Liver (tissue), 9 donors: Measurements from ENCODE around the gene KSR1. TPM values are rescaled to one million over a fixed set of nuclear protein-coding genes. Genes with fewer than 3 reads are reported as not detected.

Experiments
- DNase-seq: peaks from one replicate; pipeline ENCODE4 v3.0.0-alpha.2; 2017; ENCODE audit warnings: low spot score
- H3K27ac ChIP-seq, 2 donors: one replicate each; pipeline ENCODE4 v1.7.0; 2013; ENCODE audit warnings: inconsistent platforms in 2 of 2, low read length in 2 of 2, control low read depth in 1 of 2, low read depth in 1 of 2, mild to moderate bottlenecking in 1 of 2
- H3K27me3 ChIP-seq, 4 donors: one replicate each; pipeline versions ENCODE4 v1.6.1 to v1.7.0; 2013; ENCODE audit warnings: low read length in 3 of 4, inconsistent platforms in 1 of 4, mild to moderate bottlenecking in 1 of 4, moderate library complexity in 1 of 4; ENCODE audit not compliant: control insufficient read depth in 4 of 4, insufficient read depth in 4 of 4
- H3K36me3 ChIP-seq, 4 donors: one replicate each; pipeline versions ENCODE4 v1.6.1 to v1.7.0; 2013; ENCODE audit warnings: low read length in 3 of 4, mild to moderate bottlenecking in 3 of 4, low read depth in 1 of 4, moderate library complexity in 1 of 4; ENCODE audit not compliant: control insufficient read depth in 4 of 4, insufficient read depth in 3 of 4
- H3K4me1 ChIP-seq, 4 donors: one replicate each; pipeline versions ENCODE4 v1.6.1 to v1.7.0; 2013; ENCODE audit warnings: low read length in 3 of 4, mild to moderate bottlenecking in 3 of 4, moderate library complexity in 1 of 4; ENCODE audit not compliant: control insufficient read depth in 4 of 4, insufficient read depth in 4 of 4
- H3K4me3 ChIP-seq, 3 donors: one replicate each; pipeline versions ENCODE4 v1.6.1 to v1.7.0; 2013; ENCODE audit warnings: low read length in 3 of 3, control low read depth in 1 of 3, low read depth in 1 of 3, mild to moderate bottlenecking in 1 of 3
- H3K9ac ChIP-seq, 2 donors: one replicate each; pipeline ENCODE4 v1.7.0; 2013; ENCODE audit warnings: low read length in 2 of 2, mild to moderate bottlenecking in 2 of 2, moderate library complexity in 2 of 2, control low read depth in 1 of 2, low read depth in 1 of 2
- H3K9me3 ChIP-seq, 4 donors: one replicate each; pipeline versions ENCODE4 v1.6.1 to v1.7.0; 2013; ENCODE audit warnings: low read length in 3 of 4; ENCODE audit not compliant: control insufficient read depth in 4 of 4
- ATF3 ChIP-seq: IDR thresholded peaks from 2 replicates; pipeline ENCODE4 v1.6.1; 2016; ENCODE audit warnings: antibody characterized with exemption
- CTCF ChIP-seq: fragments of 150-350 bp; IDR thresholded peaks from 2 replicates; pipeline ENCODE4 v1.5.1; 2017; ENCODE audit warnings: improper control_type of control experiment, low read depth, low read length; ENCODE audit not compliant: missing input control
- EGR1 ChIP-seq, 2 donors: IDR thresholded peaks; 2 replicates each; pipeline ENCODE4 v1.6.1; 2016 to 2018; ENCODE audit warnings: antibody characterized with exemption in 2 of 2, low read depth in 2 of 2
- FOXA1 ChIP-seq: IDR thresholded peaks from 2 replicates; pipeline ENCODE4 v1.6.1; 2016; ENCODE audit warnings: antibody characterized with exemption
- FOXA2 ChIP-seq: IDR thresholded peaks from 2 replicates; pipeline ENCODE4 v1.6.1; 2016; ENCODE audit warnings: antibody characterized with exemption
- GABPA ChIP-seq, 2 donors: IDR thresholded peaks in 1 of 2; conservative IDR thresholded peaks in 1 of 2; 2 replicates each; pipeline ENCODE4 v1.6.1; 2016; ENCODE audit warnings: antibody characterized with exemption in 2 of 2, mild to moderate bottlenecking in 1 of 2, moderate library complexity in 1 of 2
- HNF4A ChIP-seq, 2 donors: conservative IDR thresholded peaks; 2 replicates each; pipeline ENCODE4 v1.6.1; 2016; ENCODE audit warnings: antibody characterized with exemption in 2 of 2, mild to moderate bottlenecking in 2 of 2
- HNF4G ChIP-seq: IDR thresholded peaks from 2 replicates; pipeline ENCODE4 v1.6.1; 2016; ENCODE audit warnings: antibody characterized with exemption
- JUND ChIP-seq, 2 donors: IDR thresholded peaks; 2 replicates each; pipeline ENCODE4 v1.6.1; 2016; ENCODE audit warnings: antibody characterized with exemption in 2 of 2
- MAX ChIP-seq: IDR thresholded peaks from 2 replicates; pipeline ENCODE4 v1.6.1; 2016; ENCODE audit warnings: antibody characterized with exemption
- NR2F2 ChIP-seq: IDR thresholded peaks from 2 replicates; pipeline ENCODE4 v1.6.1; 2016; ENCODE audit warnings: antibody characterized with exemption
- RAD21 ChIP-seq, 2 donors: IDR thresholded peaks; 2 replicates each; pipeline ENCODE4 v1.6.1; 2016; ENCODE audit warnings: antibody characterized with exemption in 2 of 2, mild to moderate bottlenecking in 2 of 2
- REST ChIP-seq: IDR thresholded peaks from 2 replicates; pipeline ENCODE4 v1.6.1; 2016; ENCODE audit warnings: antibody characterized with exemption, mild to moderate bottlenecking
- RXRA ChIP-seq, 2 donors: IDR thresholded peaks; 2 replicates each; pipeline ENCODE4 v1.6.1; 2017 to 2018; ENCODE audit warnings: antibody characterized with exemption in 2 of 2, mild to moderate bottlenecking in 1 of 2
- SP1 ChIP-seq: IDR thresholded peaks from 2 replicates; pipeline ENCODE4 v1.6.1; 2018; ENCODE audit warnings: antibody characterized with exemption, mild to moderate bottlenecking
- TAF1 ChIP-seq: conservative IDR thresholded peaks from 2 replicates; pipeline ENCODE4 v1.6.1; 2016; ENCODE audit warnings: antibody characterized with exemption, mild to moderate bottlenecking
- YY1 ChIP-seq: IDR thresholded peaks from 2 replicates; pipeline ENCODE4 v1.6.1; 2016; ENCODE audit warnings: antibody characterized with exemption, mild to moderate bottlenecking
- WGBS: extraction: QIAGEN DNeasy Blood & Tissue Kit; methylation state at CpG from one replicate; pipeline ENCODE4 v1.1.7; 2013; 5-methylcytosine and 5-hydroxymethylcytosine counted together
- polyA plus RNA-seq, 2 donors: library from polyadenylated mRNA; stranded (reverse) in 1 of 2; unstranded in 1 of 2; fragments of 200-250 nt in 1 of 2; fragments of >200 nt in 1 of 2; fragmentation: Nextera tagmentation in 1 of 2; extraction: Ambion mirVana in 1 of 2; gene quantifications; one replicate each; pipeline versions ENCODE4 v1.2.1 to v1.2.3, GENCODE V29; 2013 to 2015
- total RNA-seq, 2 donors: library from RNA; depleted of rRNA; stranded (reverse); fragments of >200 nt; gene quantifications; one replicate each; pipeline ENCODE4 v1.2.3, GENCODE V29; 2014
- TF ChIP-seq, protein P1 (sequence below): IDR thresholded peaks from 2 replicates; pipeline ENCODE4 v1.6.1; 2016; ENCODE audit warnings: antibody characterized with exemption
- donor health status: healthy.
- donor health status: healthy.
- donor health status: healthy.
- donor health status: healthy.
- donor health status: healthy.

Gene KSR1
- total and polyA plus RNA-seq, 4 donors, result 1.2 to 9.0 (median 4.1) TPM

- Histone ChIP-seq H3K36me3 (no peaks in the 10 kb centered on the region), H3K9me3 (no peaks in the 10 kb centered on the region), H3K4me1 (peaks cover 0 to 2% (median 0%) of the 10 kb centered on the region in 4 donors), H3K27me3 (no peaks in the 10 kb centered on the region), H3K27ac (no peak overlapping the region), H3K9ac (no peak overlapping the region), H3K4me3 (no peak overlapping the region)
- DNase-seq, result no peak
- whole genome bisulfite sequencing, result 86% methylated on average over 6 of the region's 6 CpGs
- TF ChIP-seq HNF4A (conservative IDR thresholded peaks at IDR 0.05) (no peak), MAX (no peak), REST (no peak), FOXA2 (no peak), EGR1 (IDR thresholded peaks at IDR 0.05; ENCODE audit: low read depth in 2 of 2) (no peak), JUND (IDR thresholded peaks at IDR 0.05) (no peak), NR2F2 (no peak), CTCF (no peak), RAD21 (IDR thresholded peaks at IDR 0.05) (no peak), SP1 (no peak), FOXA1 (no peak), HNF4G (no peak), TAF1 (no peak)
- TF ChIP-seq, protein P1, sequence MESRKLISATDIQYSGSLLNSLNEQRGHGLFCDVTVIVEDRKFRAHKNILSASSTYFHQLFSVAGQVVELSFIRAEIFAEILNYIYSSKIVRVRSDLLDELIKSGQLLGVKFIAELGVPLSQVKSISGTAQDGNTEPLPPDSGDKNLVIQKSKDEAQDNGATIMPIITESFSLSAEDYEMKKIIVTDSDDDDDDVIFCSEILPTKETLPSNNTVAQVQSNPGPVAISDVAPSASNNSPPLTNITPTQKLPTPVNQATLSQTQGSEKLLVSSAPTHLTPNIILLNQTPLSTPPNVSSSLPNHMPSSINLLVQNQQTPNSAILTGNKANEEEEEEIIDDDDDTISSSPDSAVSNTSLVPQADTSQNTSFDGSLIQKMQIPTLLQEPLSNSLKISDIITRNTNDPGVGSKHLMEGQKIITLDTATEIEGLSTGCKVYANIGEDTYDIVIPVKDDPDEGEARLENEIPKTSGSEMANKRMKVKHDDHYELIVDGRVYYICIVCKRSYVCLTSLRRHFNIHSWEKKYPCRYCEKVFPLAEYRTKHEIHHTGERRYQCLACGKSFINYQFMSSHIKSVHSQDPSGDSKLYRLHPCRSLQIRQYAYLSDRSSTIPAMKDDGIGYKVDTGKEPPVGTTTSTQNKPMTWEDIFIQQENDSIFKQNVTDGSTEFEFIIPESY, result no peak
Observed at GRCh38 chr17:27659683-27660082, 203.4 kb downstream of the KSR1 start.

DNA sequence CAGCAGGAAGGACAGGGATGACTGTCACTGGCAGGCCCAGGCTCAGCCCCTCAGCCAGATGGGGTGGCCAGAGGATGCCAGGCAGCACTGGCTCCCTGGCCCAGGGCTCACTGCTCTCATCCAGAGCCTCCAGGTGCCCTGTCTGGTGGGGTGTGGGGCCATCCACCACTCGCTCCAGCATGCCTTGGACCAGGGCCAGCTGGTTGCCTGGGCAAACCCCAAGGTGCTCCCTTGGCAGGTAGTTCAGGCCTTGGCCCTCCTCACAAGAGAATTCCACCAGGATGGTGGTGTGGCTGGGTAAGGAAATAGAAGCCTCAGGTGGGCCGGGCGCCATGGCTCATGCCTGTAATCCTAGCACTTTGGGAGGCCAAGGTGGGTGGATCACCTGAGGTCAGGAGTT, 204.2 kb downstream of the KSR1 start:
- Histone ChIP-seq H3K9ac (no peak overlapping the region), H3K9me3 (no peaks in the 10 kb centered on the region), H3K27me3 (no peaks in the 10 kb centered on the region), H3K4me1 (no peaks in the 10 kb centered on the region), H3K27ac (no peak overlapping the region), H3K36me3 (no peaks in the 10 kb centered on the region), H3K4me3 (no peak overlapping the region)
- DNase-seq, result no peak
- 86% methylated on average over 3 of the region's 3 CpGs for WGBS
- TF ChIP-seq, protein P1, result no peak
- TF ChIP-seq SP1 (no peak), YY1 (no peak), RAD21 (IDR thresholded peaks at IDR 0.05) (no peak), HNF4A (conservative IDR thresholded peaks at IDR 0.05) (no peak), TAF1 (no peak), JUND (IDR thresholded peaks at IDR 0.05) (no peak), EGR1 (IDR thresholded peaks at IDR 0.05; ENCODE audit: low read depth in 2 of 2) (no peak), ATF3 (no peak), RXRA (IDR thresholded peaks at IDR 0.05) (no peak), MAX (no peak), NR2F2 (no peak), FOXA1 (no peak), FOXA2 (no peak), CTCF (no peak), GABPA (IDR thresholded peaks at IDR 0.05 in 1 of 2, conservative IDR thresholded peaks at IDR 0.05 in 1 of 2) (no peak)
